ENCODE measurements around the gene NPC2.

- TF ChIP-seq REST (IDR thresholded peaks at IDR 0.05; ENCODE audit: borderline replicate concordance), result no peak
- no peak for TF ChIP-seq POLR2AphosphoS5 (IDR thresholded peaks at IDR 0.05)
- no peak for TF ChIP-seq CTCF (IDR thresholded peaks at IDR 0.05; ENCODE audit: poor library complexity, severe bottlenecking)
- no peak for TF ChIP-seq EZH2 (IDR thresholded peaks at IDR 0.05; ENCODE audit: borderline replicate concordance, insufficient read depth, low read length, poor library complexity, severe bottlenecking)
- TF ChIP-seq MXI1 (conservative IDR thresholded peaks at IDR 0.05; ENCODE audit: poor library complexity, severe bottlenecking), result no peak
These were observed 27.8 kb downstream of the NPC2 start for GRCh38 chr14:74465335-74465734.

All from neural cell (in vitro differentiated cells).